HG03460 (cell line): ENCODE results near the gene MDFI.

Source experiments
- ATAC-seq: cut with Tn5 transposase; IDR thresholded peaks from one replicate; pipeline ENCODE4 v1.9.1; 2021; ENCODE audit not compliant: unreplicated experiment

The MDFI gene

GRCh38 chr6:41648070-41648585, 9.9 kb downstream of the MDFI start:
- ATAC-seq = no peak

- no peak for ATAC-seq
Observed at GRCh38 chr6:41648921-41649320, 10.7 kb downstream of the MDFI start.

GRCh38 chr6:41649596-41649995, 11.3 kb downstream of the MDFI start:
- ATAC-seq = no peak

GRCh38 chr6:41650120-41650519, 11.9 kb downstream of the MDFI start:
- no peak for ATAC-seq

GRCh38 chr6:41651246-41651961, 13.1 kb downstream of the MDFI start:
- ATAC-seq = no peak

GRCh38 chr6:41651962-41652657, 13.8 kb downstream of the MDFI start:
- no peak for ATAC-seq

- no peak for ATAC-seq
Observed at GRCh38 chr6:41652866-41653652, 14.8 kb downstream of the MDFI start.

- ATAC-seq = no peak
Observed at GRCh38 chr6:41653691-41654090, 15.4 kb downstream of the MDFI start.

- ATAC-seq = no peak
Observed at GRCh38 chr6:41654151-41654697, 16.0 kb downstream of the MDFI start.

- no peak for ATAC-seq
Observed at GRCh38 chr6:41654698-41655151, 16.5 kb downstream of the MDFI start.

GRCh38 chr6:41655176-41655575, 16.9 kb downstream of the MDFI start:
- ATAC-seq = no peak

- ATAC-seq = no peak
Observed at GRCh38 chr6:41655646-41656001, 17.4 kb downstream of the MDFI start.

GRCh38 chr6:41656002-41656691, 17.9 kb downstream of the MDFI start:
- ATAC-seq = no peak

- ATAC-seq = no peak
Observed at GRCh38 chr6:41657131-41658094, 19.1 kb downstream of the MDFI start.

GRCh38 chr6:41658636-41659035, 20.4 kb downstream of the MDFI start:
- no peak for ATAC-seq

GRCh38 chr6:41659935-41660334, 21.7 kb downstream of the MDFI start:
- no peak for ATAC-seq

GRCh38 chr6:41663568-41663967, 25.3 kb downstream of the MDFI start:
- ATAC-seq = no peak

GRCh38 chr6:41664271-41664670, 26.0 kb downstream of the MDFI start:
- ATAC-seq = no peak

GRCh38 chr6:41667195-41667594, 28.9 kb downstream of the MDFI start:
- no peak for ATAC-seq

- ATAC-seq = no peak
Observed at GRCh38 chr6:41668968-41669367, 30.7 kb downstream of the MDFI start.
